Panc1 (cell line): Measurements from ENCODE around the gene KNG1. TPM values are rescaled to one million over a fixed set of nuclear protein-coding genes. Genes with fewer than 3 reads are reported as not detected.
A peak's percentile ranks its signal among the peaks of the same experiment; 100 is the strongest.

ENCODE experiments used
- ATAC-seq: fragments of 200-7000 bp; cut with Tn5 transposase; 2 replicates; pipeline ENCODE4 v1.9.1; 2020; ENCODE audit warnings: mild to moderate bottlenecking, moderate library complexity
- BruUV-seq: library from RNA; stranded (reverse); fragments of 400-500 nt; replicated peaks from 2 replicates; lab custom pipeline; 2021; lab: Mats Ljungman, UMichigan
- CTCF ChIA-PET: fragments of 300-600 bp; sonication (Branson Sonifier 250); formaldehyde crosslinking; loops from one replicate; lab custom pipeline; 2022; ENCODE audit warnings: antibody characterized with exemption; lab: Charles Lee
- POLR2A ChIA-PET: fragments of 300-600 bp; sonication (Branson Sonifier 250); formaldehyde crosslinking; loops from one replicate; lab custom pipeline; 2022; ENCODE audit warnings: antibody characterized with exemption; lab: Charles Lee
- DNase-seq: peaks from one replicate; pipeline ENCODE4 v3.0.0-alpha.2; 2010; ENCODE audit warnings: low read depth, low spot score
- H3K27ac ChIP-seq: 2 replicates; pipeline ENCODE4 v1.5.1; 2011; ENCODE audit warnings: mild to moderate bottlenecking, low read length, inconsistent platforms
- H3K27me3 ChIP-seq: fragments of 200-500 bp; sonication (Bioruptor generic); 2 replicates; pipeline ENCODE4 v1.6.0; 2014; ENCODE audit warnings: low read length, inconsistent platforms; ENCODE audit not compliant: control insufficient read depth, insufficient read depth
- H3K36me3 ChIP-seq: fragments of 200-500 bp; sonication (Bioruptor generic); 2 replicates; pipeline ENCODE4 v1.5.1; 2014; ENCODE audit warnings: inconsistent platforms, mild to moderate bottlenecking, low read length, moderate library complexity; ENCODE audit not compliant: control insufficient read depth, insufficient read depth
- H3K4me1 ChIP-seq: 2 replicates; pipeline ENCODE4 v1.5.1; 2011; ENCODE audit warnings: inconsistent platforms, mild to moderate bottlenecking, low read length, moderate library complexity; ENCODE audit not compliant: control insufficient read depth, insufficient read depth
- H3K4me3 ChIP-seq, 2 experiments: 2 replicates each; pipeline ENCODE4 v1.5.1; 2011 to 2012; ENCODE audit warnings: low read depth in 2 of 2, low read length in 2 of 2, mild to moderate bottlenecking in 2 of 2, inconsistent platforms in 1 of 2, moderate library complexity in 1 of 2
- H3K9me3 ChIP-seq: fragments of 200-500 bp; sonication (Bioruptor generic); 2 replicates; pipeline ENCODE4 v1.5.1; 2014; ENCODE audit warnings: low read depth, mild to moderate bottlenecking, inconsistent platforms, low read length, moderate library complexity; ENCODE audit not compliant: control insufficient read depth, insufficient read depth
- POLR2AphosphoS5 ChIP-seq: IDR thresholded peaks from 2 replicates; pipeline ENCODE4 v1.6.1; 2012; ENCODE audit warnings: mild to moderate bottlenecking, low read depth, low read length, moderate library complexity
- SIN3A ChIP-seq: IDR thresholded peaks from 2 replicates; pipeline ENCODE4 v1.6.1; 2012; ENCODE audit warnings: low read depth, mild to moderate bottlenecking, low read length, moderate library complexity, borderline replicate concordance; ENCODE audit not compliant: insufficient read depth
- TCF7L2 ChIP-seq: IDR thresholded peaks from 2 replicates; pipeline ENCODE4 v1.6.1; 2011; ENCODE audit warnings: mild to moderate bottlenecking, low read depth, low read length, inconsistent platforms
- in situ Hi-C: cut with HindIII; loops from 2 replicates; pipeline ENCODE4 v1.10.0; 2016; ENCODE audit warnings: low sequenced_read_pairs, low pct_unique_long_range_greater_than_20kb
- intact Hi-C: fragments of 100-400 bp; cut with micrococcal nuclease; formaldehyde crosslinking; loops from one replicate; pipeline ENCODE4 v1.10.0; 2022; ENCODE audit not compliant: unreplicated experiment
- microRNA-seq: library from miRNA; unstranded; fragments of <30 nt; microRNA quantifications from one replicate; pipeline ENCODE4 v1.1.0, GENCODE V29; 2020; ENCODE audit not compliant: unreplicated experiment
- total RNA-seq: library from RNA; stranded (reverse); gene quantifications from one replicate; pipeline ENCODE4 v1.2.1, GENCODE V29; 2021; ENCODE audit not compliant: unreplicated experiment
- TF ChIP-seq, protein P1 (sequence below), 2 experiments: IDR thresholded peaks; 2 replicates each; pipeline ENCODE4 v1.6.1; 2011 to 2012; ENCODE audit warnings: low read depth in 2 of 2, control low read depth in 1 of 2, low read length in 1 of 2, mild to moderate bottlenecking in 1 of 2, moderate library complexity in 1 of 2; ENCODE audit not compliant: insufficient read depth in 1 of 2
- TF ChIP-seq, protein P2 (sequence below): fragments of 450-650 bp; IDR thresholded peaks from 2 replicates; pipeline ENCODE4 v1.5.1; 2017; ENCODE audit warnings: mild to moderate bottlenecking

KNG1 gene
- total RNA-seq, 1 experiment from 2014 or later = 0.23 TPM

GRCh38 chr3:186790261-186790981 is 73.3 kb downstream of the KNG1 start:
- BruUV-seq = no TSS peak
- no peaks in the 10 kb centered on the region for H3K9me3 ChIP-seq
- no peak overlapping the region for H3K4me3 ChIP-seq
- H3K27me3 ChIP-seq = no peaks in the 10 kb centered on the region
- H3K4me1 ChIP-seq = peaks cover 49% of the 10 kb centered on the region
- intact Hi-C loops (no loop called here), in situ Hi-C loops (no loop called here)
- ChIA-PET POLR2A (no interaction called here), CTCF (no interaction called here)
- H3K36me3 ChIP-seq = peaks cover 54% of the 10 kb centered on the region
- ATAC-seq (peak; percentile 76), DNase-seq (no peak)
- TF ChIP-seq, protein P1, sequence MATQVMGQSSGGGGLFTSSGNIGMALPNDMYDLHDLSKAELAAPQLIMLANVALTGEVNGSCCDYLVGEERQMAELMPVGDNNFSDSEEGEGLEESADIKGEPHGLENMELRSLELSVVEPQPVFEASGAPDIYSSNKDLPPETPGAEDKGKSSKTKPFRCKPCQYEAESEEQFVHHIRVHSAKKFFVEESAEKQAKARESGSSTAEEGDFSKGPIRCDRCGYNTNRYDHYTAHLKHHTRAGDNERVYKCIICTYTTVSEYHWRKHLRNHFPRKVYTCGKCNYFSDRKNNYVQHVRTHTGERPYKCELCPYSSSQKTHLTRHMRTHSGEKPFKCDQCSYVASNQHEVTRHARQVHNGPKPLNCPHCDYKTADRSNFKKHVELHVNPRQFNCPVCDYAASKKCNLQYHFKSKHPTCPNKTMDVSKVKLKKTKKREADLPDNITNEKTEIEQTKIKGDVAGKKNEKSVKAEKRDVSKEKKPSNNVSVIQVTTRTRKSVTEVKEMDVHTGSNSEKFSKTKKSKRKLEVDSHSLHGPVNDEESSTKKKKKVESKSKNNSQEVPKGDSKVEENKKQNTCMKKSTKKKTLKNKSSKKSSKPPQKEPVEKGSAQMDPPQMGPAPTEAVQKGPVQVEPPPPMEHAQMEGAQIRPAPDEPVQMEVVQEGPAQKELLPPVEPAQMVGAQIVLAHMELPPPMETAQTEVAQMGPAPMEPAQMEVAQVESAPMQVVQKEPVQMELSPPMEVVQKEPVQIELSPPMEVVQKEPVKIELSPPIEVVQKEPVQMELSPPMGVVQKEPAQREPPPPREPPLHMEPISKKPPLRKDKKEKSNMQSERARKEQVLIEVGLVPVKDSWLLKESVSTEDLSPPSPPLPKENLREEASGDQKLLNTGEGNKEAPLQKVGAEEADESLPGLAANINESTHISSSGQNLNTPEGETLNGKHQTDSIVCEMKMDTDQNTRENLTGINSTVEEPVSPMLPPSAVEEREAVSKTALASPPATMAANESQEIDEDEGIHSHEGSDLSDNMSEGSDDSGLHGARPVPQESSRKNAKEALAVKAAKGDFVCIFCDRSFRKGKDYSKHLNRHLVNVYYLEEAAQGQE (IDR thresholded peaks at IDR 0.05; ENCODE audit: insufficient read depth in 1 of 2, low read depth in 2 of 2, low read length in 1 of 2) = no peak
- TF ChIP-seq POLR2AphosphoS5 (peak; percentile 88), TCF7L2 (peak; percentile 63), SIN3A (peak; percentile 92)
- TF ChIP-seq, protein P2, sequence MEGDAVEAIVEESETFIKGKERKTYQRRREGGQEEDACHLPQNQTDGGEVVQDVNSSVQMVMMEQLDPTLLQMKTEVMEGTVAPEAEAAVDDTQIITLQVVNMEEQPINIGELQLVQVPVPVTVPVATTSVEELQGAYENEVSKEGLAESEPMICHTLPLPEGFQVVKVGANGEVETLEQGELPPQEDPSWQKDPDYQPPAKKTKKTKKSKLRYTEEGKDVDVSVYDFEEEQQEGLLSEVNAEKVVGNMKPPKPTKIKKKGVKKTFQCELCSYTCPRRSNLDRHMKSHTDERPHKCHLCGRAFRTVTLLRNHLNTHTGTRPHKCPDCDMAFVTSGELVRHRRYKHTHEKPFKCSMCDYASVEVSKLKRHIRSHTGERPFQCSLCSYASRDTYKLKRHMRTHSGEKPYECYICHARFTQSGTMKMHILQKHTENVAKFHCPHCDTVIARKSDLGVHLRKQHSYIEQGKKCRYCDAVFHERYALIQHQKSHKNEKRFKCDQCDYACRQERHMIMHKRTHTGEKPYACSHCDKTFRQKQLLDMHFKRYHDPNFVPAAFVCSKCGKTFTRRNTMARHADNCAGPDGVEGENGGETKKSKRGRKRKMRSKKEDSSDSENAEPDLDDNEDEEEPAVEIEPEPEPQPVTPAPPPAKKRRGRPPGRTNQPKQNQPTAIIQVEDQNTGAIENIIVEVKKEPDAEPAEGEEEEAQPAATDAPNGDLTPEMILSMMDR = peak; percentile 33; the same call in 1 of the 2 replicates
- H3K27ac ChIP-seq = peak overlapping the region; percentile 48; the same call in 1 of the 2 replicates

Small RNA genes lying within 50 kb of the gene (microRNA-seq; reads per million reads assigned to microRNA genes)
- gene MIR1248 = 19.7 reads per million, percentile 37 among the genes with 10 or more reads in this experiment

Other genes starting within 250 kb of the KNG1 start
- gene CRYGS, start 173.0 kb upstream of the KNG1 start, total RNA-seq = 2.8 TPM
- gene TBCCD1, start 150.0 kb upstream of the KNG1 start, total RNA-seq = 14.5 TPM
- gene DNAJB11, start 146.6 kb upstream of the KNG1 start, total RNA-seq = 87.9 TPM
- gene AHSG, start 104.3 kb upstream of the KNG1 start, total RNA-seq = 0.85 TPM
- not detected for gene FETUB, start 77.0 kb upstream of the KNG1 start, total RNA-seq
- gene HRG, start 51.3 kb upstream of the KNG1 start, total RNA-seq = not detected
- 219 TPM for gene EIF4A2, start 66.2 kb downstream of the KNG1 start, total RNA-seq
- 70.7 TPM for gene RFC4, start 89.1 kb downstream of the KNG1 start, total RNA-seq
- not detected for gene ADIPOQ, start 125.4 kb downstream of the KNG1 start, total RNA-seq
- gene ST6GAL1, start 213.2 kb downstream of the KNG1 start, total RNA-seq = 3.3 TPM